ENCODE results near the gene MRPS34. TPM values are rescaled to one million over a fixed set of nuclear protein-coding genes. Genes with fewer than 3 reads are reported as not detected.
"Not testable (repeated sequence)": the region's sequence is repeated elsewhere in the genome, so short reads cannot be mapped to it uniquely, and the experiment has no call there.

Gene MRPS34
- total RNA-seq, 2 experiments from 2014 or later: 146 to 175 TPM

DNA sequence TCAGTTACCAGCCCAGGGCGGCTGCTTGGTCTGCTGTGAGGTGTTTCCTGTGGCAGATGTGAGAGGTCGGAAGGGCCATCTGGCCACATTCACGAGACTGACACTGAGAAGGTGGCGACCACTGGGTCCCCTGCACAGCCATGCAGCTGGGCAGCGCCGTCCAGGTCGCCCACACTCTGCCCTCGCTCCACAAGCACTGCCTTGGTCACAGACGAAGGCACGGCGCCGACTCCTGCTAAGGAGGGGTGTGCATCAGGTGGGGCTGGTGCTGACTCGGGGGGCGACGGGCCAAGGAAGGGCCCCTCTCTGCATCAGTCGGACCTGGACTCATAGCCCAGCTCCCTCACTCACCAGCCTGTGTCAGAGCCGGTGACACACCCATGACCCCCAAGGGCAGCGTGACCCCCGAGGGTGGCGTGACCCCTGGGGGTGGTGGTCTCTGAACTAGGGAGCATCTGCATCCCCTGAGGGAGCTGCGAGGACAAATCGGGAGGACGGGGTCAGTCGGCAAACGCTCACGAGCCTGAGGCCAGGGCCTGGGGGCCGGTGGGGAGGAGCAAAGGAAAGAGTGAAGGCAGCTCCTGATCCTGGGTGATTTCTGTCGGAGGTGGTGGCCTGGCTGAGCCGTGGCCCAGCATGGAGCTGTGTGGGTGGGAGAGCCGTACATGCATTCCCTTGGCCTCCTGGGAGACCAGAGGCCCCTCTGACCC, 32.0 kb downstream of the MRPS34 start:
- no peak overlapping the region for H3K27ac Mint-ChIP-seq
- no peaks in the 10 kb centered on the region for H3K27me3 Mint-ChIP-seq
- no peak overlapping the region for H3K4me3 Mint-ChIP-seq
- no peak for ATAC-seq
- intact Hi-C loops (cut with DNase I, micrococcal nuclease): no loop called here
- ChIA-PET POLR2A (no interaction called here), CTCF (no interaction called here)
- no peak for DNase-seq
- no peaks in the 10 kb centered on the region for H3K4me1 Mint-ChIP-seq
- peaks cover 3% of the 10 kb centered on the region for H3K36me3 Mint-ChIP-seq (ENCODE audit: low read depth)
- no peaks in the 10 kb centered on the region for H3K9me3 Mint-ChIP-seq (ENCODE audit: low read depth)

DNA sequence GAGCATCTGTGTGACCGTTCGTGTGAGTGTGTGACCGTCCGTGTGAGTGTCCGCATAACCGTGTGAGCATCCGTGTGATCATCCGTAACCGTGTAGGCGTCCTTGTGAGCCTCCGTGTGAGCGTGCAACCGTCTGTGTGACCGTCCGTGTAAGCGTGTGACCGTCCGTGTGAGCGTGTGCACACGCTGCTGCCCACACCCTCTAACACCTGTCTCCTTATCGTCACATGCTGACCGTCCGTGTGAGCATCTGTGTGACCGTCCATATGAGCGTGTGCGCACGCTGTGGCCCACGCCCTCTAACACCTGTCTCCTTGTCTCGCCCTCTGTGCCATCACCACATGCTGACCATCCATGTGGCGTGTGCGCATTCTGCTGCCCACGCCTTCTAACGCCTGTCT, 32.7 kb downstream of the MRPS34 start:
- Mint-ChIP-seq H3K4me1 (no peaks in the 10 kb centered on the region), H3K9me3 (ENCODE audit: low read depth) (no peaks in the 10 kb centered on the region), H3K27ac (no peak overlapping the region), H3K4me3 (no peak overlapping the region), H3K36me3 (ENCODE audit: low read depth) (peaks cover 3% of the 10 kb centered on the region), H3K27me3 (no peaks in the 10 kb centered on the region)
- ATAC-seq (no peak), DNase-seq (no peak)
- CTCF ChIA-PET: no interaction called here
- POLR2A ChIA-PET: no interaction called here
- intact Hi-C loops (cut with DNase I, micrococcal nuclease): no loop called here

DNA sequence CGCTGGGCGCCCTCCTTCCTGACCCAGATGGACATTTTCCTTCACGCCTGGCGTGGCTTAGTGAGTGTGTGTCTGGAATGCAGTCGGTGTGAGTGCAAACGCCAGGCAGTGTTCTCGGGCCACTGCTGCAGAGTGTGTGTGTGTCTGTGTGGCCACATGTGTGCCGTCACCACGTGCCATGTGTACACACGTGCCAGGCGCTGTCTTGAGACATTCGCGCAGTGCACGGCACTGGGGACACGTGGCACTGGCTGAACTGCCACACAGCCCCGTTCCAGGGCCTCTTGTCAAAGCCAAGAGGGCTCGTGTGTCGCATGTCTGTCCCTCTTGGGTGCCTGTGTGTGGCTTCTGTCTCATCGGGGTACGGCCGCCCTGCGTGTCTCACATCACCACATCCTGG, 38.1 kb downstream of the MRPS34 start:
- Mint-ChIP-seq H3K27me3 (no peaks in the 10 kb centered on the region), H3K36me3 (ENCODE audit: low read depth) (peaks cover 5% of the 10 kb centered on the region), H3K4me1 (no peaks in the 10 kb centered on the region), H3K27ac (no peak overlapping the region), H3K9me3 (ENCODE audit: low read depth) (no peaks in the 10 kb centered on the region), H3K4me3 (no peak overlapping the region)
- intact Hi-C loops (cut with DNase I, micrococcal nuclease): no loop called here
- no peak for DNase-seq
- ChIA-PET CTCF (no interaction called here), POLR2A (no interaction called here)
- ATAC-seq: no peak

DNA sequence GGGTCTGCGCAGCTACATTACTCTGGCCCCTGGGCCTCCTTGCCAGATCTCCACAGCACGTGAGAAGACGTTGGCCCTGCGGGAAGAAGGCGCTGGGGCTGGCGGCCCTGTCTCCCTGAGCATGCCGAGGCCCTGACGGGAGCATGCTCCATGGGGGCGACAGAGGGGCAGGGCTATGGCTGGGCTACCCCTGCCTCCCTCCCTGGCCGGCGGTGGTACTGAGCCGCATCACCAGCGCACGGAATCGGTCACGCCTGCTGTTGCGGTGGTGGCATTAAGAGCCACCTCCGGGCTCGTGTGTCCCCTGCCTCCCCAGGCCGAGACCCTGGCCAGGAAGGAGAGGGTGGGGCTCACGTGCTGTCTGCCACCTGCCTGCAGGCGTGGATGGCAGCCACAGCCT, 38.8 kb downstream of the MRPS34 start:
- ATAC-seq (no peak), DNase-seq (no peak)
- ChIA-PET POLR2A (no interaction called here), CTCF (no interaction called here)
- no peak overlapping the region for H3K4me3 Mint-ChIP-seq
- H3K36me3 Mint-ChIP-seq (ENCODE audit: low read depth): peaks cover 7% of the 10 kb centered on the region
- no peaks in the 10 kb centered on the region for H3K4me1 Mint-ChIP-seq
- intact Hi-C loops (cut with DNase I, micrococcal nuclease): no loop called here
- H3K27me3 Mint-ChIP-seq: no peaks in the 10 kb centered on the region
- H3K27ac Mint-ChIP-seq: no peak overlapping the region
- no peaks in the 10 kb centered on the region for H3K9me3 Mint-ChIP-seq (ENCODE audit: low read depth)

DNA sequence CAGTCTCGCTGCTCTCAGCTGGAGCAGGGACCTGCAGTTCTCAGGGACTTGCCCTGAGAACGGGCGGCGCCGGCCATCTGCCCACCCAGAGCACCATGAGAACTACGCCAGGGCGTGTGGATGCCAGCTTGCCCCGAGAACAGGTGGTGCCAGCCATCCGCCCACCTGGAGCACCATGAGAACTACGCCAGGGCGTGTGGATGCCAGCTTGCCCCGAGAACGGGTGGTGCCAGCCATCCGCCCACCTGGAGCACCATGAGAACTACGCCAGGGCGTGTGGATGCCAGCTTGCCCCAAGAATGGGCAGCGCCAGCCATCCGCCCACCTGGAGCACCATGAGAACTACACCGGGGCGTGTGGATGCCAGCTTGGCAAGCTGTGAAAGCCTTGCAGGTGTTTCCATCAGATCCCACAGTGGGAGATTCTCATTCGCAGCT, 40.4 kb downstream of the MRPS34 start:
- peaks cover 11% of the 10 kb centered on the region for H3K36me3 Mint-ChIP-seq (ENCODE audit: low read depth)
- DNase-seq; H3K27me3 Mint-ChIP-seq; H3K9me3 Mint-ChIP-seq (ENCODE audit: low read depth); H3K27ac Mint-ChIP-seq; intact Hi-C loops (cut with DNase I, micrococcal nuclease); POLR2A ChIA-PET; H3K4me1 Mint-ChIP-seq; ATAC-seq; H3K4me3 Mint-ChIP-seq: not testable (repeated sequence)
- CTCF ChIA-PET: interaction anchor here (0.5 to 2.1 kb wide), 2 partner anchors 9 to 30 kb away, joined by 3 to 9 read pairs; no protein-coding TSS in a partner anchor

DNA sequence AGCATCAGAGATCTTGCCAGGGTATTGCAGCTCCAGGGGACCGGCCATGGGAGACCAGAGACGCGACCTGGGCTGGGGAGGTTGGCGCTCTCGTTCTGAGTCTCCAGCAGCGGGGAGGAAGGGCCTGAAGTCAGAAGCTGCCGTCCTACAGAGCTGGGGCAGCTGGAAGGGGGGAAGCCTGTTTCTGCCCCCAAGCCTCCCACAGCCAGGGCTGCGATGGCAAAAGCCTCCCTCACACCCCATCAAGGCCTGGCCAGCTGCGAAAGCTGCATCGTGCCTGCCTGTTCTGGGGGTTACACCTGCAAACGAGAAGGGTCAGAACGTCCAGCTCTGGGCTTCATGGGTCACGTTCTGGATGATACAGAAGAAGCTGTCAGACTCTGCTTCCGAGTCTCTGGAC, 40.9 kb downstream of the MRPS34 start:
- CTCF ChIA-PET: interaction anchor here (2.1 kb wide), 1 partner anchor 8 kb away, joined by 9 read pairs; no protein-coding TSS in a partner anchor
- no peaks in the 10 kb centered on the region for H3K27me3 Mint-ChIP-seq

DNA sequence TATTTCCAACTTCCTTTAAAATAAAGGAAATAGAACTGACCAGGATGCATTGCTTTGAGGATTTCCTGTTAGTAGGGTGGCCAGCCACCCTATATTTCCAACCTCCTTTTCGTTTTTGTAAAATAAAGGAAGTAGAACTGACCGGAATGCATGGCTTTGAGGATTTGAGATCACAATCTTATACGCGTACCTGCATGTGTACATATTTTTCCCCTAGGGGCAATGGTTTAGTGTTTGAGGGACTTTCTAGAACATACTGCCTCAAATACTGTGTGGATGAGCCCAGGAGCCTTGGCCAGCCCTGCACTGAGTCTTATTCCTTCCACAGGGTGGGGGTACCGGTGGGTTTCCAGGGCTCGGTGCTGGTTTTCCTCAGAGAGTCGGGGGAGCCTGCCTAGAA, 41.3 kb downstream of the MRPS34 start:
- intact Hi-C loops (cut with DNase I, micrococcal nuclease): no loop called here
- Mint-ChIP-seq H3K9me3 (ENCODE audit: low read depth) (no peaks in the 10 kb centered on the region), H3K27ac (no peak overlapping the region), H3K27me3 (no peaks in the 10 kb centered on the region), H3K36me3 (ENCODE audit: low read depth) (peaks cover 16% of the 10 kb centered on the region), H3K4me1 (no peaks in the 10 kb centered on the region), H3K4me3 (no peak overlapping the region)
- DNase-seq (no peak), ATAC-seq (no peak)
- POLR2A ChIA-PET: no interaction called here
- CTCF ChIA-PET: no interaction called here

More for the DNA sequence above, 40.9 kb downstream of the MRPS34 start:
- no peak overlapping the region for H3K27ac Mint-ChIP-seq
- no peaks in the 10 kb centered on the region for H3K9me3 Mint-ChIP-seq (ENCODE audit: low read depth)
- POLR2A ChIA-PET: no interaction called here
- H3K4me1 Mint-ChIP-seq: no peaks in the 10 kb centered on the region
- no peak for ATAC-seq
- no peak for DNase-seq
- H3K4me3 Mint-ChIP-seq: no peak overlapping the region
- intact Hi-C loops (cut with DNase I, micrococcal nuclease): no loop called here
- H3K36me3 Mint-ChIP-seq (ENCODE audit: low read depth): peaks cover 14% of the 10 kb centered on the region

DNA sequence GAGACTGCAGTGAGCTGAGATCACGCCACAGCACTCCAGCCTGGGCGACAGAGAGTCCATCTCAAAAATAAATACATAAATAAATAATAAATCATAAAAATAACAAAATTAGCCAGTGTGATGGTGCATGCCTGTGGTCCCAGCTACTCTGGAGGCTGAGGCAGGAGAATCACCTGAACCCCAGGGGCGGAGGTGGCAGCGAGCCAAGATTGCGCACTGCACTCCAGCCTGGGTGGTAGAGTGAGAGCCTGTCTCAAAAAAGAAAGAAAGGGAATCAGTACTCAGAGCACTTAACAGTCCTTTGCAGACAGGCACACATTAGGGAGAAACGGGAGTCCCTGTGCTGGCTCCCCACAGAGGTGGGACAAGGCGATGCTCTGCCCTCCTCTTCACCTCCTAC, 41.9 kb downstream of the MRPS34 start:
- Mint-ChIP-seq H3K36me3 (ENCODE audit: low read depth) (peaks cover 19% of the 10 kb centered on the region), H3K27me3 (no peaks in the 10 kb centered on the region), H3K9me3 (ENCODE audit: low read depth) (no peaks in the 10 kb centered on the region), H3K4me3 (no peak overlapping the region), H3K4me1 (no peaks in the 10 kb centered on the region), H3K27ac (no peak overlapping the region)
- ChIA-PET POLR2A (no interaction called here), CTCF (interaction anchor here (0.7 kb wide), 1 partner anchor 280 kb away, joined by 3 read pairs; no protein-coding TSS in a partner anchor)
- intact Hi-C loops (cut with DNase I, micrococcal nuclease): no loop called here
- DNase-seq (no peak), ATAC-seq (no peak)

DNA sequence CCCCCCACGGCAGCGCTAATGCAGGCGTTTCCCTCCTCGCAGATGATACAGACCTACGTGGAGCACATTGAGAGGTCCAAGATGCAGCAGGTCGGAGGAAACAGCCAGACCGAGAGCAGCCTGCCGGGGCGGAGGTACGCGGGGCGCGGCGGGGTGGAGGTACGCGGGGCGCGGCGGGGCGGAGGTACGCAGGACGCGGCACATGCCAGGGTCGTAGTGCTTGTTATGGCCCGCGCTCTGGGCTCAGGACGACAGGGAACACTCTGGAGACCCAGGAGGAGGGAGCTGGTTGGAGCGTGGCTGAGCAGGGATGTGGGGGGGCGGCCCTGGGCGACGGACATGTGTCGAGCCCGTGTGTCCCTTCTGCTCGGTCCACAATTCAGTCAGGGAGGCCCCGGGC, 43.5 kb downstream of the MRPS34 start:
- Mint-ChIP-seq H3K27ac (no peak overlapping the region), H3K27me3 (no peaks in the 10 kb centered on the region), H3K36me3 (ENCODE audit: low read depth) (peaks cover 16% of the 10 kb centered on the region), H3K4me1 (no peaks in the 10 kb centered on the region), H3K9me3 (ENCODE audit: low read depth) (no peaks in the 10 kb centered on the region), H3K4me3 (no peak overlapping the region)
- POLR2A ChIA-PET: no interaction called here
- ATAC-seq (no peak), DNase-seq (no peak)
- intact Hi-C loops (cut with DNase I, micrococcal nuclease): no loop called here
- CTCF ChIA-PET: no interaction called here

DNA sequence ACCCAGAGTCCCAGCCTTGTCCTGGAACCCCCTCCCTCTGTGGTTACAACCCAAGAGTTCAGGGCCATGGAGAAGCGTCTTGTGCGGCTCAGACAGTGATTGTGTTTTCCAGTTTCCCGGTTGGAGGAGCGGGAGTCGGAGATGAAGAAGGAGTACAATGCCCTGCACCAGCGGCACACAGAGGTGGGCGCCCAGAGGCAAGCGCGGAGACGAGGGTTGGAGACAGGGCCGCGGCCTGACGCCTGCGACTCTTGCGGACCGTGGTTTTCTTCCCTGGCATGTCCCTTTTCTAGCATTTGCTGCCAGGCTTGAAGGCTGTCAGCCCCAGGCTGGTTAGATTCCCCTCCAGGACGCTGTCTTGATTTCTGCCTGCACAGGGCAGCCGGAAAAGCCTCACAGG, 43.9 kb downstream of the MRPS34 start:
- no peak for ATAC-seq
- Mint-ChIP-seq H3K27me3 (no peaks in the 10 kb centered on the region), H3K36me3 (ENCODE audit: low read depth) (peaks cover 15% of the 10 kb centered on the region), H3K4me1 (no peaks in the 10 kb centered on the region), H3K9me3 (ENCODE audit: low read depth) (no peaks in the 10 kb centered on the region), H3K4me3 (no peak overlapping the region), H3K27ac (no peak overlapping the region)
- DNase-seq: no peak
- ChIA-PET POLR2A (no interaction called here), CTCF (no interaction called here)
- intact Hi-C loops (cut with DNase I, micrococcal nuclease): no loop called here

DNA sequence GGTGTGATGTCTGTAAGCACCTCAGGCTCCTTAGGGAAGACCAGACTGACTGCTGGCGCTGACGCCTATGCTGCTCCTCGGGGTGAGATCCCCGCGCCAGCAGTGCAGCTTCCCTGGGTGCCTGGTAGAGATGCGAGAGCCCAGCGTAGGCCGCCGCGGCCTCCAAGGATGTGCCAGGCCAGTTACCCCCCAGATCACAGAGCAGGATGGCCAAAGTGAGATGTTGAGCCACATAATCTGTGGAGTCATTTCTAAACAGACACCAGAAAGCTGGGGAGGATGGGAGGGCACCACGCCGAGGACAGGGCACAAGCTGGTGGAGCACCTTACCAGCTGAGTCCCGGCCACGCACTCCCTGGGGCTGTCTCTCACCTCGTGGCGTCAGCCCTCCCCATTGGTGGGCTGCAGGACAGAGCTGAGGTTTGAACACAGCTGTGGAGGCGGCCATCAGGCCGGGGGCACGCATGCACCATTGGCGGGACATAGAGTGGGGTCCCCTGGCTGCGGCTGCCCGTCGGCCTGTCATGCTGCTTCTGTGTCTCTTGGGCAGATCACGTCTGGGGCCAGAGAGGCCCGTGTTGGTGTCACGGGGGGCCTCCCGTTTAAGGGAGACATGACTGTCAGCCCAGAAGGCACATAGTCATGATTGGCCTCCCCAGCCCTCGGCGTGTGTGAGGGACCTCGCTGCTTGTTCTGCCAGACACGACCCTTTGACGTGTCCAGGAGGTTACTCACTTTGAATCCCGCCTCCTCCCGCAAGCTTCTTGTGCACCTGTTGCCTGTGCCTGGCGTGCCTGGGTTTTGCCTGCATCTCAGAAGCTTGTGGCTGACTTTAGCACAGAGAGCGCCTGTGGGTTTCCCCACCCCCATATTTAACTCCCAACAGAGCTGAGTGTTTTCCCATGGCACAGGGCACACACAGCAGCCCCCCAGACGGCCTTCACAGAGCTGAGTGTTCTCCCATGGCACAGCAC, 45.0 kb downstream of the MRPS34 start:
- Mint-ChIP-seq H3K27ac (no peak overlapping the region), H3K4me1 (peaks cover 9% of the 10 kb centered on the region), H3K9me3 (ENCODE audit: low read depth) (no peaks in the 10 kb centered on the region), H3K36me3 (ENCODE audit: low read depth) (peaks cover 15% of the 10 kb centered on the region), H3K27me3 (no peaks in the 10 kb centered on the region), H3K4me3 (no peak overlapping the region)
- POLR2A ChIA-PET: no interaction called here
- DNase-seq: no peak
- no peak for ATAC-seq
- CTCF ChIA-PET: no interaction called here
- intact Hi-C loops (cut with DNase I, micrococcal nuclease): no loop called here
